GM18873 (cell line): ENCODE results near the gene PPP2R3B.
"Not testable (repeated sequence)": the region's sequence is repeated elsewhere in the genome, so short reads cannot be mapped to it uniquely, and the experiment has no call there.

Experiments
- ATAC-seq: cut with Tn5 transposase; IDR thresholded peaks from one replicate; pipeline ENCODE4 v1.9.1; 2021; ENCODE audit warnings: mild to moderate bottlenecking, moderate library complexity, moderate number of reproducible peaks; ENCODE audit not compliant: unreplicated experiment, low FRiP score

Gene PPP2R3B

DNA sequence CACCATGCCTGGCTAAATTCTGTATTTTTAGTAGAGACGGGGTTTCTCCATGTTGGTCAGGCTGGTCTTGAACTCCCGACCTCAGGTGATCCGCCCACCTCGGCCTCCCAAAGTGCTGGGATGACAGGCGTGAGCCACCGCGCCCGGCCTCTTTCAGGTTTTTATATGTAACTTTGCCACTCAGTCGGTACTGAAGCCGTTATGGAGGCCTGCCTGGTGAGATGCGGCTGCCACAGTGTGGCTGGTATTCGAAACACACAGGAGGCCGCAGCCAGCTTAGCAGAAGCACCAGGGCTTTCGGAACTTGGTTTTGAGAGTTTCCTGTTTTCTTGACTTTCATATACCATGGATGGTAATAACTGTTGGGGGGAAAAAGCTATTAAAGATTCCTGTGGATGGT, 62.0 kb downstream of the PPP2R3B start:
- not testable (repeated sequence) for ATAC-seq

DNA sequence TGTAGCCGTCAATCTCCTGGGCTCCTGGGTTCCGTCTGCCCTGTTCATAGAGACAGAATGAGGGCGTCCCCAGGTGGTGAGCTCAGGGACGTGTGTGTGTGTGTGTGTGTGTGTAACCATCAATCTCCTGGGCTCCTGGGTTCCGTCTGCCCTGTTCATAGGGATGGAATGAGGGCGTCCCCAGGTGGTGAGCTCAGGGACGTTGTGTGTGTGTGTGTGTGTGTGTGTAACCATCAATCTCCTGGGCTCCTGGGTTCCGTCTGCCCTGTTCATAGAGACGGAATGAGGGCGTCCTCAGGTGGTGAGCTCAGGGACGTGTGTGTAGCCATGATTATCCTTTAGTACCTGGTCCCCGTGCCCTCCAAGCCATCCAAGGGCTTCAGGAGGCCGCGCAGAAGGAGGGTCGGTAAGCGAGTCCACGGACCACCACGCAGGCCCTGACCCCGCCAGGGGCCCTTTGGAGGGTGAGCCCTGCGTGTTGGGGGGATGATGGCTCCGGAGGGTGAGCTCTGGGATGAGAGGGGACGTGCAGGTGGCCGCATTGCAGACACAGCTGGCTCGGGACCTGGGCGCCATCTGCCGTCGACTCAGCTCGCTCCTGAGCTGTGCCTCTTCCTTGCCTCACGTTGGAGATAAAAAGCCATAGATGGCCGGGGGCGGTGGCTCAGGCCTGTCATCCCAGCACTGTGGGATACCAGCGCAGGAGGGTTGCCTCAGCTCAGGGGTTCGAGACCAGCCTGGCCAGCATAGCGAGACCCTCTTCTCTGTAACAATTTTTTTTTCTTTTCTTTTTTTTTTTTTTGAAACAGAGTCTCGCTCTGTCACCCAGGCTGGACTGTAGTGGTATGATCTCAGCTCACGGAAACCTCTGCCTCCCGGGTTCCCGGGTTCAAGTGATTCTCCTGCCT, 62.7 kb downstream of the PPP2R3B start:
- no peak for ATAC-seq

DNA sequence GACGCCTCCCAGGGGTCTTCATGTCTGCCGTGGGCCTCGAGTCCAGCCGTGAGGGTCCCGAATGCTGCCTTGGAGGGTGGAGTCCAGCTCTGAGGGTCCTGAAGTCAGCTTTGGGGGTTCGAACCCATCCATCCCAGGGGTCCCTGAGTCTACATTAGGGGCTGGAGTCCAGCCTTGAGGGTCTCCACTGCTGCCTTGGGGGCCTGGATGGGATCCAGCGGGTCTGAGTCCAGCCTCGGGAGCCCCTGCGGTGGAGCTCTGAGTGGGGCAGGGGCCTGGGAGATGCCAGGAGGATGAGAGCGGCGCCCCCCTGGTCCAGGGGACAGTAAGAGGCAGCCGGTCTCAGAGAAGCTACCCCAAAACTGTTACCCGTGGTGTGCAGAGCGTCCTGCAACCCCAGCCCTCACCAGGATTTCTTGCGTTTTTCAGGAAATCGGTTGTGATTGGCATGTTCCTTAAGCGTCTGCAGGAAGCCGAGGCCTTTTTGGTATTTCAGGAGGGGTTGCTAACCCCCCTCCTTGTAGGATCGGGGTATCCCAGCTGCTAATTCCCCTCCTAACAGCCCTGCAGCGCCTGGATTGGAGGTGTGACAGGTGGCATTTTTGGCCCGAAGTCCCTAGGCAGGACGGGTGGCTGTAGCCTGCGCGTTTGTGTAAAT, 66.5 kb downstream of the PPP2R3B start:
- no peak for ATAC-seq

DNA sequence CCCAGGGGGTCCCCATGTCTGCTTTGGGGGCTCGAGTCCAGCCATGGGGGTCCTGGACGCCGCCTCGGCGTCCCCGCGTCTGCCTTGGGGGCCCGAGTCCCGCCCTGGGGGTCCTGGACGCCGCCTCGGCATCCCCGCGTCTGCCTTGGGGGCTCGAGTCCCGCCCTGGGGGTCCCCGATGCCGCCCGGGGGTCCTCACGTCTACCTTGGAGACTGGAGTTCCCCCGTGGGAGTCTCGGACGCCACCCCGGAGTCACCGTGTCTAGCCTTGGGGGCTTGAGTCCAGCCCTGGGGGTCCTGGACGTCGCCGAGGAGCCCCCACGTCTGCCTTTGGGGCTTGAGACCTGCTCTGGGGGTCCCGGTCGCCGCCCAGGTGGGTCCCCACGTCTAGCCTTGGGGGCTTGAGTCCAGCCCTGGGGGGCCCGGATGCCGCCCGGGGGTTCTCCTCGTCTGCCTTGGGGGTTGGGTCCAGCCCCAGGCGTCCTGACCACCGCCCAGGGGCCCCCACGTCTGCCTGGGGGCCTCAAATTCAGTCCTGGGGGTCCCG, 67.1 kb downstream of the PPP2R3B start:
- ATAC-seq: no peak

DNA sequence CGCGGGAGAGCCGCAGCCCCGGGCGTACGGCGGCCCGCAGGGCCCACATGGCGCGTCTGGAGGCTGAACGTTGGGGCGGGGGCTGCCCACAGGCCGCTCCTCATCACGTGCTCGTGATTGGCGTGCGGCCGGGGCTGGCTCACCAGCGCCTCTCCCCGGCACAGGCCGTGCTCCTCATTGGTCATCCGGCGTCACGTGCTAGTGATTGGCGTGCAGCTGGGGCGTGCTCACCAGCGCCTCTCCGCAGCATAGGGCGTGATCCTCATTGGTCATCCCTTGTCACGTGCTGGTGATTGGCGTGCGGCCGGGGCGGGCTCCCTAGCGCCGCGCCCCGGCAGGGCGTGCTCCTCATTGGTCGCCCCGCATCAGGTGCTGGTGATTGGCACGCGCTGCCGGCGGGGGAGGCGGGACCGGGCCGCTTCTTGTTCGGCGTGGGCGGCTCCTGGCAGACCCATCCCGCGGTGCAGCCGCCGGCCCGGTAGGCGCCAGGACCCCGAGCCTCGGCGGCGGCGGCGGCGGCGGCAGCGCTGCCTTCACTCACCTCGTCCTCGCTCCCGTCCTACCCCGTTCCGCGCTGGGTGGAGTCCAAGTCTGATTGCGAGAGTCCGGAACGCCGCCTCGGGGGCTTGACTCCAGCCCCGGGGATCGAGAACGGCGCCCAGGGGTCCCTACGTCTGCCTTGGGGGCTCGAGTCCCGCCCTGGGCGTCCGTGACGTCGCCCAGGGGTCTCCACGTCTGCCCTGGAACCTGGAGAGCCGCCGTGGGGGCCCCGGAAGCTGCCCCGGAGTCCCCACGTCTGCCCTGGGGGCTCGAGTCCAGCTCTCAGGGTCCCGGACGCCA, 67.7 kb downstream of the PPP2R3B start, which contains the start of gene GTPBP6:
GTPBP6 (minus strand) TSS at position 58 of the 840 bp plus-strand sequence; CDS start at position 49, 9 bp downstream.
- ATAC-seq: peak; percentile 93

DNA sequence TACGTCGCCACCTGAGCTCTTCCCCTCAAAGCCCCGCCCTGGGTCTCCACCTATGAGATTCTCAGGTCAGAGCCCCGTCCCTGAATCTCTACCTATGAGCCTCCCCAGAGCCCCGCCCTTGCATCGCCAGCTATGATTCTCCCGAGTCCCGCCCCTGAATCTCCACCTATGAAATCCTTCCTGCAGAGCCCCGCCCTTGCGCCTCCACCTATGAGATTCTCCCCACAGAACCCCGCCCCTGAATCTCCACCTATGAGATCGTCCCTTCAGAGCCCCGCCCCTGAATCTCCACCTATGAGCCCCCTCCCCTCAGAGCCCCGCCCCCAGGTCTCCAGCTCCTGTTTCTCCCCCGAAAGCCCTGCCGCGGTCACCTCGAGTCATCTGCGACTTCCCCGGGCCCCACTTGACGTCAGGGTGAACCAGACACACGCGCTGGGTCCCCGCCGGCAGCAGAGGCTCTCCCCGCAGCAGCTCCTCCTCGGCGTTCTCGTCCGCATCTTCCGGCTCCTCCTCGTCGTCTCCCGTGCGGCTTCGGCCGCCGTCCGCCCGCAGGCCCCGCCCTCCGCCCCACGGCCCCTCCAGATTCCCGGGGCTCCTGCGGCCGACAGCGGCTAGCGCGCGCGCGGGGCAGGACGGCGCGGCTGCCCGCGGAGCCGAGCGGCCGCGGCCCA, 68.5 kb downstream of the PPP2R3B start:
- ATAC-seq: peak; percentile 65

DNA sequence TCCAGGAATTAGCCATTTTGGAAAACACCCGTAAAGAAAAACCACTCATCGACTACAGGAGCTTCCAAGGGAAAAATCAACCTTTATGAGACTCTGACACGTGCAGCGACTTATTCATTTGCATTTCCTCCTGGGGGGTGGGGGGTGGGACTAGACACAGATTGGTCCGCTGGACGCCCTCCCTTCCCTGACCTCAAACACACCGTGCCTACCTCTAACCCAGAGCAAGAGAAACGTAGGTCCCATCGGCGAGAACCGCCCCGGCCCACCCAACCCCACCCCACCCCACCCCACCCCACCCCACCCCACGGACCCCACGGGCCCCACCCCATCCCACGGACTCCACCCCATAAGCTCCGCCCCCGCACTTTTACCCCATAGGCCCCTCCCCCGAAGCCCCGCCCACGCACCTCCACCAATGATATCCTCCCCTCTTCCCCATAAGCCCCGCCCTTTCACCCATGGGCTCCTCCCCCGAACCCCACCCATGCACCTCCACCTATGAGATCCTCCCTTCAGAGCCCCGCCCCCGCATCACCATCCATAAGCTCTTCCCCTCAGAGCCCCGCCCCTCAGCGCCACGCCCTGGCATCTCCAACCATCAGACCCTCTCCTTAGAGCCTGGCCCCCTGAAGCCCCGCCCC, 69.2 kb downstream of the PPP2R3B start:
- ATAC-seq: no peak

DNA sequence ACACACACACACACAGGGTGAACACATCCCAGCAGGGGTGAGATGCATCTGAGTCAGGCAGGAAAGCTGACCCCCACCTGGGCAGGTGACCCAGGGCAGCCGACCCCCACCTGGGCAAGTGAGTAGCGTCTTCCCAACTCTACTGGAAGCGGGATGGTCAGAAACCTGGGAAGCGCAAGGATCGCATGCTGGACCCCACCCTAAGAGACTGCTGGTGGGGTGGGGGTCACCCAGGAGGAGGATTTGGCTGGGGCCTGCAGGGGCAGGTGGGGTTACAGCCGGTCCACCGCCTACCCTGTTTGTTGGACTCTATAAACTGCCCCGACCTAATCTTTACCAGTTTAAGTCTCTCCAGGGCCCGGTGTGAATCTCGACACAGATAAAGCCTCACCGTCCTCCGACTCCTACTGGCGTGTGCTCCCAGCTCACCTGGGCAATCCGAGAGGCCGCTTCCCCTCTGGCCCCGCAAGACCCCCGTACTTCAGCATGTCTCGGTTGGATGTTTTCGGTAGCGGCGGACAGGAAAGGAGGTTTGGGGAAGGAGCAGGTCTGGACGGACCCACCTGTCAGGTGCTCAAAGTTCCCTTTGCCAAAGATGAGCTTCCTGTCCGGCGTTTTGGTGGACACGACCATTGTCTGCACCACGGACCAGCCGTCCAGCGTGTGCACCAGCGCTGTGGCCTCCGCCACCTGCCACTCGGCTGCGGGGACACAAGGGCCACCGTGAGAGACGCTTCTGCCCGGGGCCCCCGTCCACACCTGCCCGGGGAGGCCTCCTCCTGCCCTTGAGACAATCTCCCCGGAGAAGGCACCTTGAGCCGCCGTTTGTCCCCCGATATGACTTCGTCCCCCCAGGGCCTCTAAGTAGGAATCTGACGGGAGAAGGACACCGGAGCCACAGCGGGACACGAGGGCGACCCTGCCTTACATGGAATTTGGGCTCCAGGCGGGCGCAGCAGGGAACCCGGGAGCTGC, 70.1 kb downstream of the PPP2R3B start:
- no peak for ATAC-seq

DNA sequence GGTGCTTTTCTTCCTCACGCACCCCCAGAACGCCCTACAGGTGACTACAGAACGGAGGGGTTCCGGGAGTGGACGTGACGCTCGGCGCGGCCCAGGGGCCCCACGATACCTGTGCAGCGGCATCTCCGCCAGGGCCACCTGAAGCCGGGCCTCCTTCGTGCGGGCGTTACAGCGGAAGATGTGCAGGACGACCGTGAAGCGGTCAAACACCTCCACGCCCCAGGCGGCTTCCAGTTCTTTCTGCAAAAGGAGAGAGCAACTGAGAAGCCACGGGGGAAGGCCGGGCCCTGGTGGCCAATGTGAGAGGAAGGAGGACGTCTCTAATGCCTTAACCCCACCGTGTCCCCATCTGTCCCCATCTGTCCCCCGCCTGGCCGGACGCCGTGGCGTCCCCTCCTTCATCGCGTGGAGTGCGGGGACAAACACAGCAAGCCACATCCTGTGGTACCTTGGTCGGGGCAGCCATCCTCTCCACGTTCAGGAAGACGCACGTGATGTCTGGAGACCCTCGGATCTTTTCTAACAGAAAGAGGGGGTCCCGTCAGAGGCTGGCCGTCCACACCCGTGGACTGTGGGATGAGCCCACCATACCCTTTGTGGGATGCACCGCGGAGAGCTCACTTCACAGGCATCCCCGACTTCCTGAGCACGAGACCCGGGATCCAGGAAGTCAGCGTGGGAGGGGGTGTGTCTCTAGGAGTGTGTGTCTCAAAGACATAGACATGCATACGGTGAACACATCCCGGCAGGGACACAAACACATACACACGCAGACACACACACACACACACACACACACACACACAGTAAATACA, 71.7 kb downstream of the PPP2R3B start:
- no peak for ATAC-seq

DNA sequence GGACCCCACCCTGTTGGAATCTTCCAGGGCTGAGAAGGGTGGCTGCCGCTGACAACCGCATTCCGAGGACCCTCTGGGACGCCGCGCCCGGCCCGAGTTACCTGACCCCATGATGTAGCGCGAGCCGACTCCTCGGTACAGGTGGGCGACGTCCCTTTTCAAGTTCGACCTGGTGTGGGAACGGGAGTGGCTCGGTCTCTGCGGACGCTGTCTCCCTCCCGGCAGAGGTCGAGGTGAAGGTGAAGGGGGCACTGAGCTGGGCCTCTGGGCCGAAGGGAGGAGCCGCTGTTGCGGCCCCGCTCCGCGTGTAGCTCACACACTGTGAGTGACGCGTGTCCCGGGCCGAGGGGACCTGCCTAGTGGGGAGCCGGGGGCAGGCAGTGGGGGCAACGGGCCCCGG, 72.7 kb downstream of the PPP2R3B start:
- no peak for ATAC-seq

DNA sequence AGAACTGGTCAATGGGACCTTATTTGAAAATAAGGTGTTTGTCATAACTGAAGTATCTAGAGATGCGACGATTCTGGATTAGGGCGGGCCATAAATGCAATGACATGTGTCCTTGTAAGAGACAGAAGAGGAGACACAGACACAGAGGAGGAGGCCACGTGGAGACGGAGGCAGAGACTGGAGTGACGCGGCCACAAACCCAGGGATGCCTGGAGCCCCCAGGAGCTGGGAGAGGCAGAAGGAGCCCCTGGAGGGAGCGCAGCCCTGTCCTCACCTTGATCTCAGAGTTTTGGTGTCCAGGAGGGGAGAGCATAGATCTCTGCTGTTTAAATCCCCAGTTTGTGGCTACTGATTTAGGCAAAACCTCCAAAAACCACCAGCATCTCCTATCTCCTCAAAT, 73.2 kb downstream of the PPP2R3B start:
- no peak for ATAC-seq

DNA sequence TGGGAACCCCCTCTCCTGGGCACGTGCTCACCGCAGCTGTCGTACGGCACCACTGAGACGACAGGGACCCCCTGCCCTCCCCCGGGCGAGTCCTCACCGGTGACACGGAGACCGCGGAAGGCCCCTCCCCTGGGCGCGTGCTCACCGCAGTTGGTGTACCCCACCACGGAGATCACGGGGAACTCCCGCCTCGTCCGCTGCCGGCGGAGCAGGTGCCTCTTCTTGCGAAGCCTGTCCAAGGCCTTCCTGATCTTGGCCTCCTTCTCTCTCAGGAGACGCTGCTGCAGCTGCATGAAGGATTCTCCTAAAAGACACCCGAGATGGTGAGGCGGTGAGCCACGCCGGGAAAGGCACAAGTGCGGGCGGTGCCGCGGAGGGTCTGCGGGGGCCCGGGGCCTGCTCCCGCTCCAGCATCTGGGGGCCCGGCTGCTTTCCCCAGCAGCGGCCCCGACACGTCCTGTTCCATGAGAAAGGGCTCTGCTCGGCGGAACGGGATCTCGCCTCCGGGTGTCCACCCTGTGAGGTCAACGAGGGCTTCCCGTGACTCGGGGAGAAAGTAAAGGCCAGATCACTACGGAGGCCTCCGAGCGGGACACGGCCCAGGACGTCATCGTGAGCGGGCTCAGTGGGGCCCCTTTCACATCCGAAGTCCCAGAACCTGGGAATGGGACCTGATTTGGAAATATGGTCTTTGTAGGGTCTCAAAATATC, 73.9 kb downstream of the PPP2R3B start:
- ATAC-seq: no peak

DNA sequence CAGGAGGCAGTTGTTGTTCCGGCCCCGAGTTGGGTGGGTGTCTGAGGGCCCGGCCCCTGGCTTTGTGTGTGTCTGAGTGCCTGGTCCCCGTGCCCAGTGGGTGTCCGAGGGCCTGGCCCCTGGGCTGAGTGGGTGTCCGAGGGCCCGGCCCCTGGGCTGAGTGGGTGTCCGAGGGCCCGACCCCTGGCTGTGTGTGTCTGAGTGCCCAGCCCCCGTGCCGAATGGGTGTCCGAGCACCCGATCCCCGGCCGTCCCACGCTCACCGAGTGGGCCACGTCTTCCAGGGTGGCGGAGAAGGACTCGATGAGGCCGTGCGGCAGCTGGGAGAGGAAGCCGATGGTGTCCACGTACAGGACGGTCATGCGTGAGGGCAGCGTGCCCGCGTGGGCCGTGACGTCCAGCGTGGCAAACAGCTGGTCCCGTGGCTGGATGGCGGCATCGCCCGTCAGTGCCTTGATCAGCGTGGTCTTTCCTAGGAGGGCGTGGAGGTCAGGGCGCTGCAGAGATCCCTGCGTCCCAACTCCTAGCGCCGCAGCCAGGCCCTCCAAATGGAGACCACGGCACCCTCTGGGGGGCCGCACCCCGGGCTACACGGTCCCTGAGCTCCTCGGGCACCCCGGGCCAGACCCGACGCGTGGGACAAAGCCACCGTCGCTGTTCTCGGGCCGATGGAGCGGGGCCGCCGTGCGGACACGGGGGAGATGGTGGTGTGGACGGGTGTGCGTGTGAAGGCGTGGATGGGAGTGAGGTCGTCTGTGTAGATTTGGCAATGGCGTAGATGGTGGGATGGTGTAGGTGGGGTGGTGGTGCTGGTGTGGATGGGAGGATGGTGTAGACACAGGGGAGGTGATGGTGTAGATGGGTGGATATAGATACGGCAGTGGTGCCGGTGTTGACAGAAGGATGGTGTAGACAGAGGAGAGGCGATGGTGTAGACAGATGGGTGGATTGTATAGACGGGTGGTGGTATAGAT, 75.3 kb downstream of the PPP2R3B start:
- ATAC-seq: no peak

DNA sequence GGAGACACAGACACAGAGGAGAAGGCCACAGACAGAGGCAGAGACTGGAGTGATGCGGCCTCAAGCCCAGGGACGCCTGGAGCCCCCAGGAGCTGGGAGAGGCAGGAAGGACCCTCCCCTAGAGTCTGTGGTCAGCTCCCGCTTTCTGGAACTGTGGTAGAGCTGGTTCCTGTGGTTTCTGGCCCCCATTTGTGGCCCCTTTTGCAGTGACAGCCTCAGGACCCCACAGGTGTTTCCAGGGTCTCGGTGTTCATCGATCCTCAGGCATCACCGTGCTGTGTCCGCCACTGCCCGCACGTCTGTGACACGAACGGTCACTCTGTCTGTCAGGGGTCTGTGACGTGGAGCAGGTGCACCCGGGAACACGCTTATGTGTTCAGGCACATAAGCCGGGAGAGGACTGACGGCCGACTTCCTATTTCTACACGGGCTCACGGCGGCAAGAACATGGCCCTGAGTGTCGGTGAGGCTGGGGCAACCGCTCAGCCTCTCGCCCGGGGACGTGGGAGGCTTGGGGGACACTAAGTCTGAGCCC, 76.0 kb downstream of the PPP2R3B start:
- no peak for ATAC-seq

DNA sequence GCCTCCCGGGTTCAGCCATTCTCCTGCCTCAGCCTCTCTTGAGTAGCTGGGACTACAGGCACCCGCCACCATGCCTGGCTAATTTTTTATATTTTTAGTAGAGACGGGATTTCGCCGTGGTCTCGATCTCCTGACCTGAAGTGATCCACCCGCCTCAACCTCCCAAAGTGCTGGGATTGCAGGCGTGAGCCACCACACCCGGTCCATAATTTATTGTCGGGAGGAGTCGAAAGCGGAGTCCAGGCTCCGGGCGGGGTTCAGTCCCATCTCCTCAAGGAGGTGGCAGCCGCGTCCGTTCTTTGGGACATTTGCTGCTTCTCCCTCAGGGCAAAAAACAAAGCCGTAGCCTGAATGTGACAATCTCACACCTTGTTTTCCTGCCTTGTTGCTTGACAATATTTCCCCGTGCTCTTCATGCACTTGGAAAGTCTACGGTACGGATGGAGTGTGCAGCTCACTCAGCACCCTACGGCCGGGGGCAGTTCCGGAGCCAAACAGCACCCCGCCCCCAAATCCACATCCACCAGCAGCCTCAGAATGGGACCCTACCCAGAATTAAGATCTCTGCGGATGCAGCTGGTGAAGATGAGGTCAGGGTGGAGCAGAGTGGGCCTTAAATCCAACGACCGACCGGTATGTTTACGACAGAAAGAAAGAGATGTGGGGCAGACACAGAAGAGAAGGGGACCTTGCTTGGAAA, 77.7 kb downstream of the PPP2R3B start:
- ATAC-seq: no peak
